ENCODE results near the gene PGLYRP1.

Gene PGLYRP1

DNA sequence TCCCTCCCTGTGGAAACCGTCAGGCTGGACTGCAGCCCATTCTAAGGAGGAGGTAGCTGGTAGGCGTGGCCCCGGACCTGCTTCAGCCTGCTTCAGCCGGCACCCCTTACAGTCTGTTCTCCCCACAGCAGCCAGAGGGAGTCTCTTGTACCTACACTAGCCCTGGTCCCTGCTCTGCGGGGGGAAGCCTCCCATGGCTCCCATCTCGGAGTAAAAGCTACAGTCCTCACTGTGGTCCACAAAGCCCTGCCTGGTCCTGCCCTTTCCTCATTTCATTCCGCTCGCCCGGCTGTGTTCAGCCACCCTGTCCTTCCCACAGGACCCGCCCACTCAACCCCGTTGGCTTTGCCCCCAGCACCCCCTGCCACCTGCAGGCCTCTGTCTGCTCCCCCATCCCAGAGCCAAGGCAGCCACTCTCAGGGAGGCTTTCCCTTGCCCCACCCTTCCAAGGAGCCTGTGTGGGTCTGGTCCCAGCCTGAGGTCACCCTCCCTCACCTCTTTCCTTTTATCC is 1.3 kb downstream of the PGLYRP1 start:
- peaks cover 30% of the 10 kb centered on the region for H3K27me3 Mint-ChIP-seq (ENCODE audit: low read depth)
- peaks cover 13% of the 10 kb centered on the region for H3K4me1 Mint-ChIP-seq (ENCODE audit: low read depth)
- peaks cover 5% of the 10 kb centered on the region for H3K9me3 Mint-ChIP-seq
- H3K4me3 Mint-ChIP-seq, result no peak overlapping the region
- H3K36me3 Mint-ChIP-seq (ENCODE audit: low read depth), result peaks cover 3% of the 10 kb centered on the region
- no peak for DNase-seq (ENCODE audit: low spot score)
- no peak overlapping the region for H3K27ac Mint-ChIP-seq

DNA sequence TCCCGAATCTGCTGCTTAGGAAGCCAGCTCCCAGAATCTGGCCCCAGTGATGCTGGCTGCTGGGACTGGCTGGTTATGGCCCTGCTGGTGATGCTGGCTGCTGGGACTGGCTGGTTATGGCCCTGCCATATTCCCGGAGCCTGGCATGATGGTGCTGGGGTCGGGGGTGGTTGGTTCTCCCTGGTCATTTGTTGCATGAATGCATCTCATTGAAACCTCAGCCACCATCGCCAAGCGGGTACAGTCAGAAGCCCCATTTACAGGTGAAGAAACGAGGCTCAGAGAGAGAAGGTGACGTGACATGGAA is 2.1 kb downstream of the PGLYRP1 start:
- DNase-seq (ENCODE audit: low spot score), result no peak
- H3K27me3 Mint-ChIP-seq (ENCODE audit: low read depth), result peaks cover 26% of the 10 kb centered on the region
- H3K4me3 Mint-ChIP-seq, result no peak overlapping the region
- peaks cover 4% of the 10 kb centered on the region for H3K36me3 Mint-ChIP-seq (ENCODE audit: low read depth)
- H3K27ac Mint-ChIP-seq, result no peak overlapping the region
- peaks cover under 1% of the 10 kb centered on the region for H3K9me3 Mint-ChIP-seq
- peaks cover 10% of the 10 kb centered on the region for H3K4me1 Mint-ChIP-seq (ENCODE audit: low read depth)

GRCh38 chr19:46019270-46019669 is 3.6 kb downstream of the PGLYRP1 start:
- no peak overlapping the region for H3K27ac Mint-ChIP-seq
- no peak for DNase-seq (ENCODE audit: low spot score)
- peaks cover 36% of the 10 kb centered on the region for H3K27me3 Mint-ChIP-seq (ENCODE audit: low read depth)
- H3K4me3 Mint-ChIP-seq, result no peak overlapping the region
- peaks cover 15% of the 10 kb centered on the region for H3K4me1 Mint-ChIP-seq (ENCODE audit: low read depth)
- H3K36me3 Mint-ChIP-seq (ENCODE audit: low read depth), result peaks cover 8% of the 10 kb centered on the region
- H3K9me3 Mint-ChIP-seq, result no peaks in the 10 kb centered on the region

DNA sequence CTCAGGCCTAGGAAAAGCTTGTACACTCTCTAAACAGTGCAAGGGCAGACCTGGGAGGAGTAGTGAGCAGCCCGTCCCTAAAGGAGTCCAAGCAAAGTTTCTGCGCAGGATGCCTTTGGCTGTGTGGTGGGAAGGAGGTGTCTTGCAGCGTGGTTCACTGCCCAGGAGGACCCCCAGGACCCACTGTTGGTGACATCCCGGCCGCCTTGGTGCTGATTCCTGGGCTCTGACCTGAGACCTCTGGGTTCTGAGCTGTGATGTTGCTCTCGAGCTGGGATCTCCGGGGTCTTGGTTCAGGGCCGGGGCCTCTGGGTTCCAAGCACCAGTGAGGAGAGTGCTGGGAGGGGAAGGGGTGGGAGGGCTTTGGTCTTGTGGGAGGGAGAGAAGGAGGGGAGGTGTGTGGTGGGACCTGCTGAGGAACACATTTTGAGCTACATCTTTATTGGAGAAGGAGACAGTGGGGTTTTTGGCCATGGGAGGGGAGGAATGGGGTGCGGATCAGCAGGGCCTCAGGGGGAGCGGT is 4.1 kb downstream of the PGLYRP1 start:
- Mint-ChIP-seq H3K36me3 (ENCODE audit: low read depth) (peaks cover 8% of the 10 kb centered on the region), H3K4me1 (ENCODE audit: low read depth) (peaks cover 15% of the 10 kb centered on the region), H3K9me3 (no peaks in the 10 kb centered on the region), H3K27ac (no peak overlapping the region), H3K4me3 (no peak overlapping the region), H3K27me3 (ENCODE audit: low read depth) (peaks cover 32% of the 10 kb centered on the region)
- no peak for DNase-seq (ENCODE audit: low spot score)

GRCh38 chr19:46017874-46018675 is 4.8 kb downstream of the PGLYRP1 start:
- Mint-ChIP-seq H3K4me3 (no peak overlapping the region), H3K27ac (no peak overlapping the region), H3K4me1 (ENCODE audit: low read depth) (peaks cover 15% of the 10 kb centered on the region), H3K9me3 (no peaks in the 10 kb centered on the region), H3K27me3 (ENCODE audit: low read depth) (peaks cover 27% of the 10 kb centered on the region), H3K36me3 (ENCODE audit: low read depth) (peaks cover 8% of the 10 kb centered on the region)
- no peak for DNase-seq (ENCODE audit: low spot score)

- DNase-seq (ENCODE audit: low spot score), result no peak
- no peaks in the 10 kb centered on the region for H3K9me3 Mint-ChIP-seq
- no peak overlapping the region for H3K27ac Mint-ChIP-seq
- peaks cover 8% of the 10 kb centered on the region for H3K36me3 Mint-ChIP-seq (ENCODE audit: low read depth)
- H3K4me3 Mint-ChIP-seq, result peak overlapping the region; percentile 57
- H3K4me1 Mint-ChIP-seq (ENCODE audit: low read depth), result peaks cover 15% of the 10 kb centered on the region
- peaks cover 19% of the 10 kb centered on the region for H3K27me3 Mint-ChIP-seq (ENCODE audit: low read depth)
These were observed 5.8 kb downstream of the PGLYRP1 start for GRCh38 chr19:46017095-46017429.

DNA sequence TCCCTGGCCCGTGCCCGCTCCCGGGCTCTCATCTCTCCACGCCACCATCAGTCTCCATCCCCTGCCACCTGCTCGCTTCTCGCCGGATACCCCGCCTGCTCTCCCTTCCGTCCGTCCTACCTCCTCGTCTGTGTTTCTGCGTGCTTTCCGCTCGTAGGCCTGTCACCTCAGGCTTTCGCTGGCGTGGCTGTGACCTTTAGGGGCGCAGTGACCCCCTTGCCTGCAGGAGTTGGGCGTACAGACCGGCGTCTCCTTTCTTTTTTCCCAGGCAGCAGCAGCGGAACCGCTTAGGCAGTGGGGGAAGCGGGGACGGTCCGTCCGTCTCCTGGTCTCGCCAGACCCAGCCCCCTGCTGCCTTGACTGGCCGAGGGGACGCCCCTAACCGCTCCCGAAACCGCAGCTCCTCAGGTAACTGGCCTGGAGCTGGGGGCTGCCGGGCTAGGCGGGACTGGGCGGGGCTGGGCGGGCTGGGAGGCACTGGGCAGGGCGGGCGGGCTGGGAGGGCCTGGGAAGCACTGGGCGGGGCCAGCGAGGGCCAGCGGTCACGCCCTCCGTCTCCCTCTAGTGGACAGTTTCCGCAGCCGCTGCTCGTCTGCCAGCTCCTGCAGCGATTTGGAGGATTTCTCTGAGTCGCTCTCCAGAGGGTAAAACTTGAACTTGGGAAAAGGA is 6.3 kb downstream of the PGLYRP1 start:
- H3K27me3 Mint-ChIP-seq (ENCODE audit: low read depth), result peaks cover 15% of the 10 kb centered on the region
- H3K4me3 Mint-ChIP-seq, result peak overlapping the region; percentile 90
- H3K36me3 Mint-ChIP-seq (ENCODE audit: low read depth), result peaks cover 8% of the 10 kb centered on the region
- peak overlapping the region; percentile 71 for H3K27ac Mint-ChIP-seq
- DNase-seq (ENCODE audit: low spot score), result peak; percentile 76
- H3K4me1 Mint-ChIP-seq (ENCODE audit: low read depth), result peaks cover 15% of the 10 kb centered on the region
- no peaks in the 10 kb centered on the region for H3K9me3 Mint-ChIP-seq

DNA sequence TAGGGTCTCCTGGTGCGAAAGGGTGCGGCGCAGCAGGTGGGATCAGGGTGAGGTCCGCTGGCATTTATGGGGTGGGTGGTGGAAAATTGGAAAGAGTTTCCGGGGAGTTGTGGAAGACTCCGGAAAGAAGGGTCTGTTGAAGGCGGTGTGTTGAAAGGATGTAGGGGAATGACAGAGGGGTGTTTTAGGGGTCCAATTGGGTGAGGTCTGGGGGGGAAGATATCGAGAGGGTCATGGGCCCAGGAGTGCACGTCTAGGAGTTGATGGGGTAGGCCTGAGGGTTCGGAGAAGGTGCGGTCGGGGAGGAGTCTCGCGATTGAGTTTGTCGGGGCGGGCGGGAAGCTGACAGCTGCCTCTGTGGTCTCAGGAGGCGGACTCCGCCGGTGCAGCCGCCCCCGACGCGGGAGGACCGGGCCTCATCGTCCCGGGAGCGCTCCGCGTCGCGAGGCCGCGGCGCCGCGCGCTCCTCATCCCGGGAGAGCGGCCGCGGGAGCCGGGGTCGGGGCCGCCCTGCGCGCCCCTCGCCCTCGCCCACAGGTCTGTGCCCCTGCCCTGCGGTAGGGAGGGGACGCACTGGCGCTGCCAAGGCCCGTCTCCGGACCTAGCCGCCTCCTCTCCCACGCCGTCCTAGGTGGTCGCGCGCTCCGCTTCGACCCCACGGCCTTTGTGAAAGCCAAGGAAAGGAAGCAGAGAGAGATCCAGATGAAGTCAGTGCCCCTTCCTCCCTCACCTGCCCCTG is 7.0 kb downstream of the PGLYRP1 start:
- Mint-ChIP-seq H3K36me3 (ENCODE audit: low read depth) (peaks cover 8% of the 10 kb centered on the region), H3K4me3 (peak overlapping the region; percentile 90), H3K4me1 (ENCODE audit: low read depth) (peaks cover 15% of the 10 kb centered on the region), H3K9me3 (no peaks in the 10 kb centered on the region), H3K27me3 (ENCODE audit: low read depth) (peaks cover 15% of the 10 kb centered on the region), H3K27ac (peak overlapping the region; percentile 71)
- peak; percentile 27 for DNase-seq (ENCODE audit: low spot score)

- no peaks in the 10 kb centered on the region for H3K9me3 Mint-ChIP-seq
- no peak overlapping the region for H3K27ac Mint-ChIP-seq
- H3K27me3 Mint-ChIP-seq (ENCODE audit: low read depth), result peaks cover 15% of the 10 kb centered on the region
- peak overlapping the region; percentile 67 for H3K4me3 Mint-ChIP-seq
- peaks cover 12% of the 10 kb centered on the region for H3K36me3 Mint-ChIP-seq (ENCODE audit: low read depth)
- peaks cover 15% of the 10 kb centered on the region for H3K4me1 Mint-ChIP-seq (ENCODE audit: low read depth)
- peak; percentile 50 for DNase-seq (ENCODE audit: low spot score)
These were observed 7.7 kb downstream of the PGLYRP1 start for GRCh38 chr19:46014941-46015686.

- peaks cover 11% of the 10 kb centered on the region for H3K36me3 Mint-ChIP-seq (ENCODE audit: low read depth)
- H3K27me3 Mint-ChIP-seq (ENCODE audit: low read depth), result peaks cover 15% of the 10 kb centered on the region
- H3K4me3 Mint-ChIP-seq, result peak overlapping the region; percentile 68
- no peak overlapping the region for H3K27ac Mint-ChIP-seq
- H3K4me1 Mint-ChIP-seq (ENCODE audit: low read depth), result peaks cover 15% of the 10 kb centered on the region
- H3K9me3 Mint-ChIP-seq, result no peaks in the 10 kb centered on the region
- no peak for DNase-seq (ENCODE audit: low spot score)
These were observed 8.3 kb downstream of the PGLYRP1 start for GRCh38 chr19:46014534-46014933.

GRCh38 chr19:46009530-46010510 is 13.0 kb downstream of the PGLYRP1 start:
- Mint-ChIP-seq H3K9me3 (no peaks in the 10 kb centered on the region), H3K4me1 (ENCODE audit: low read depth) (peaks cover 5% of the 10 kb centered on the region), H3K27ac (no peak overlapping the region), H3K27me3 (ENCODE audit: low read depth) (peaks cover 6% of the 10 kb centered on the region), H3K4me3 (no peak overlapping the region), H3K36me3 (ENCODE audit: low read depth) (peaks cover 19% of the 10 kb centered on the region)
- peak; percentile 58 for DNase-seq (ENCODE audit: low spot score)

- H3K27me3 Mint-ChIP-seq (ENCODE audit: low read depth), result no peaks in the 10 kb centered on the region
- H3K4me3 Mint-ChIP-seq, result no peak overlapping the region
- no peak overlapping the region for H3K27ac Mint-ChIP-seq
- peaks cover 15% of the 10 kb centered on the region for H3K36me3 Mint-ChIP-seq (ENCODE audit: low read depth)
- H3K4me1 Mint-ChIP-seq (ENCODE audit: low read depth), result no peaks in the 10 kb centered on the region
- DNase-seq (ENCODE audit: low spot score), result no peak
- H3K9me3 Mint-ChIP-seq, result no peaks in the 10 kb centered on the region
These were observed 16.4 kb downstream of the PGLYRP1 start for GRCh38 chr19:46006411-46006810.

Data from T-helper 2 cell treated with Interferon-gamma antibody and Interleukin-4, amounts not matched to agents 5 μg/mL and 100 μg/mL, for 36 hours (primary cell).